Measurements from ENCODE around the gene HSD17B12. TPM values are rescaled to one million over a fixed set of nuclear protein-coding genes. Genes with fewer than 3 reads are reported as not detected.
A peak's percentile ranks its signal among the peaks of the same experiment; 100 is the strongest.

HSD17B12 gene
- total RNA-seq, 2 donors from 2014 or later = 39.7 to 42.8 TPM

- TF ChIP-seq CTCF (IDR thresholded peaks at IDR 0.05) (no peak), POLR2A (IDR thresholded peaks at IDR 0.05) (no peak)
- Histone ChIP-seq H3K36me3 (replicated peaks in 1 of 2; ENCODE audit: insufficient read depth in 1 of 2, low read depth in 2 of 2) (peaks cover 0 to 2% of the 10 kb centered on the region in 2 donors), H3K27me3 (no peaks in the 10 kb centered on the region), H3K4me3 (no peak overlapping the region), H3K4me1 (no peaks in the 10 kb centered on the region), H3K9me3 (no peaks in the 10 kb centered on the region), H3K27ac (no peak overlapping the region)
- WGBS, 2 donors = 95 to 100% methylated on average over 6 of the region's 6 CpGs
- ATAC-seq (no peak), DNase-seq (no peak)
- intact Hi-C loops (cut with DNase I) = no loop called here
These were observed 142.8 kb downstream of the HSD17B12 start for GRCh38 chr11:43823316-43823715.

- peaks cover 0 to 2% of the 10 kb centered on the region in 2 donors for H3K36me3 ChIP-seq (replicated peaks in 1 of 2; ENCODE audit: insufficient read depth in 1 of 2, low read depth in 2 of 2)
- no peaks in the 10 kb centered on the region for H3K9me3 ChIP-seq
- WGBS, 2 donors = 95 to 96% methylated on average over 5 of the region's 5 CpGs
- H3K27me3 ChIP-seq = no peaks in the 10 kb centered on the region
- no peak overlapping the region for H3K27ac ChIP-seq
- ATAC-seq (no peak), DNase-seq (no peak)
- H3K4me1 ChIP-seq = no peaks in the 10 kb centered on the region
- no peak overlapping the region for H3K4me3 ChIP-seq
- intact Hi-C loops (cut with DNase I) = no loop called here
- TF ChIP-seq CTCF (IDR thresholded peaks at IDR 0.05) (no peak), POLR2A (IDR thresholded peaks at IDR 0.05) (no peak)
These were observed 143.3 kb downstream of the HSD17B12 start for GRCh38 chr11:43823851-43824250.

GRCh38 chr11:43825217-43825816 is 144.8 kb downstream of the HSD17B12 start:
- Histone ChIP-seq H3K9me3 (no peaks in the 10 kb centered on the region), H3K27me3 (no peaks in the 10 kb centered on the region), H3K4me1 (no peaks in the 10 kb centered on the region), H3K36me3 (replicated peaks in 1 of 2; ENCODE audit: insufficient read depth in 1 of 2, low read depth in 2 of 2) (peaks cover 0 to 2% of the 10 kb centered on the region in 2 donors), H3K27ac (no peak overlapping the region), H3K4me3 (no peak overlapping the region)
- DNase-seq (peak; percentile 14 to 45 (median 22)), ATAC-seq (no peak)
- intact Hi-C loops (cut with DNase I) = no loop called here
- TF ChIP-seq CTCF (IDR thresholded peaks at IDR 0.05) (peak; percentile 8 to 56 (median 49)), POLR2A (IDR thresholded peaks at IDR 0.05) (no peak)
- WGBS, 2 donors = 30 to 39% methylated on average over 5 of the region's 5 CpGs

GRCh38 chr11:43830928-43831440 is 150.4 kb downstream of the HSD17B12 start:
- ATAC-seq = peak; percentile 58
- Histone ChIP-seq H3K27ac (no peak overlapping the region), H3K4me1 (no peaks in the 10 kb centered on the region), H3K36me3 (replicated peaks in 1 of 2; ENCODE audit: insufficient read depth in 1 of 2, low read depth in 2 of 2) (peaks cover 0 to 2% of the 10 kb centered on the region in 2 donors), H3K27me3 (no peaks in the 10 kb centered on the region), H3K4me3 (no peak overlapping the region), H3K9me3 (no peaks in the 10 kb centered on the region)
- TF ChIP-seq CTCF (IDR thresholded peaks at IDR 0.05) (no peak), POLR2A (IDR thresholded peaks at IDR 0.05) (no peak)
- WGBS, 2 donors = 71 to 76% methylated on average over 5 of the region's 5 CpGs
- peak in 2 of 4 donors; percentile 7 to 46 for DNase-seq
- intact Hi-C loops (cut with DNase I) = no loop called here

- no peak for DNase-seq
- H3K36me3 ChIP-seq (replicated peaks in 1 of 2; ENCODE audit: insufficient read depth in 1 of 2, low read depth in 2 of 2) = peaks cover 0 to 2% of the 10 kb centered on the region in 2 donors
- no peak overlapping the region for H3K27ac ChIP-seq
- 97 to 98% methylated on average over 4 of the region's 4 CpGs for WGBS, 2 donors
- intact Hi-C loops (cut with DNase I) = no loop called here
- no peaks in the 10 kb centered on the region for H3K9me3 ChIP-seq
- no peak overlapping the region for H3K4me3 ChIP-seq
- TF ChIP-seq CTCF (IDR thresholded peaks at IDR 0.05) = no peak
- no peak for TF ChIP-seq POLR2A (IDR thresholded peaks at IDR 0.05)
- no peaks in the 10 kb centered on the region for H3K27me3 ChIP-seq
- H3K4me1 ChIP-seq = no peaks in the 10 kb centered on the region
- no peak for ATAC-seq
These were observed 152.0 kb downstream of the HSD17B12 start for GRCh38 chr11:43832536-43832935.
